SK-N-SH treated with all-trans-retinoic acid at 6 μM for 48 hours (cell line): ENCODE measurements around the gene ABCA13.

ENCODE experiments used
- ATAC-seq: fragments of 200-7000 bp; cut with Tn5 transposase; 3 replicates; pipeline ENCODE4 v1.9.1; 2020; ENCODE audit warnings: mild to moderate bottlenecking, moderate library complexity
- ARNTL ChIP-seq: fragments of 450-650 bp; formaldehyde crosslinking; IDR thresholded peaks from 2 replicates; pipeline ENCODE4 v1.5.0; 2020; ENCODE audit warnings: low read depth, mild to moderate bottlenecking, moderate library complexity, borderline replicate concordance
- BACH2 ChIP-seq: fragments of 250-450 bp; sonication (Bioruptor Pico); IDR thresholded peaks from 2 replicates; pipeline ENCODE4 v1.9.0; 2021; ENCODE audit warnings: mild to moderate bottlenecking, borderline replicate concordance
- ESRRG ChIP-seq: fragments of 250-450 bp; sonication (Bioruptor Pico); IDR thresholded peaks from 2 replicates; pipeline ENCODE4 v1.6.1; 2021; ENCODE audit warnings: mild to moderate bottlenecking
- GLIS3 ChIP-seq: fragments of 250-450 bp; sonication (Bioruptor Pico); IDR thresholded peaks from 2 replicates; pipeline ENCODE4 v1.5.0; 2020; ENCODE audit warnings: mild to moderate bottlenecking, moderate library complexity
- OSR1 ChIP-seq: fragments of 250-450 bp; sonication (Bioruptor Pico); IDR thresholded peaks from 2 replicates; pipeline ENCODE4 v1.8.0; 2022; ENCODE audit warnings: moderate library complexity, mild to moderate bottlenecking, inconsistent platforms
- PPARA ChIP-seq: fragments of 250-450 bp; sonication (Bioruptor Pico); IDR thresholded peaks from 2 replicates; pipeline ENCODE4 v1.5.0; 2020; ENCODE audit warnings: mild to moderate bottlenecking, borderline replicate concordance
- RARB ChIP-seq: fragments of 250-450 bp; sonication (Bioruptor Pico); IDR thresholded peaks from 2 replicates; pipeline ENCODE4 v1.8.0; 2021; ENCODE audit warnings: mild to moderate bottlenecking, moderate library complexity
- SNAI2 ChIP-seq: fragments of 250-450 bp; sonication (Bioruptor Pico); IDR thresholded peaks from 2 replicates; pipeline ENCODE4 v1.5.0; 2020; ENCODE audit warnings: mild to moderate bottlenecking, moderate library complexity
- TCF4 ChIP-seq: fragments of 250-450 bp; sonication (Bioruptor Pico); IDR thresholded peaks from 2 replicates; pipeline ENCODE4 v1.8.0; 2021; ENCODE audit warnings: mild to moderate bottlenecking, moderate library complexity, borderline replicate concordance
- TOX ChIP-seq: fragments of 250-450 bp; sonication (Bioruptor Pico); IDR thresholded peaks from 2 replicates; pipeline ENCODE4 v1.8.0; 2021; ENCODE audit warnings: mild to moderate bottlenecking, moderate library complexity, borderline replicate concordance
- ZC3H10 ChIP-seq: fragments of 250-450 bp; sonication (Bioruptor Pico); IDR thresholded peaks from 2 replicates; pipeline ENCODE4 v1.5.1; 2021; ENCODE audit warnings: mild to moderate bottlenecking, moderate library complexity
- ZFP3 ChIP-seq: fragments of 250-450 bp; sonication (Bioruptor Pico); IDR thresholded peaks from 2 replicates; pipeline ENCODE4 v1.5.0; 2020; ENCODE audit warnings: mild to moderate bottlenecking, moderate library complexity
- ZFP30 ChIP-seq: fragments of 450-650 bp; formaldehyde crosslinking; IDR thresholded peaks from 2 replicates; pipeline ENCODE4 v1.5.0; 2022; ENCODE audit warnings: mild to moderate bottlenecking, moderate library complexity
- ZNF565 ChIP-seq: fragments of 450-650 bp; formaldehyde crosslinking; conservative IDR thresholded peaks from 2 replicates; pipeline ENCODE4 v1.5.0; 2020; ENCODE audit warnings: low read depth, mild to moderate bottlenecking, moderate library complexity
- ZNF70 ChIP-seq: fragments of 450-650 bp; formaldehyde crosslinking; IDR thresholded peaks from 2 replicates; pipeline ENCODE4 v1.5.0; 2020; ENCODE audit warnings: mild to moderate bottlenecking, moderate library complexity
- TF ChIP-seq, protein P1 (sequence below): fragments of 250-450 bp; sonication (Bioruptor Pico); IDR thresholded peaks from 2 replicates; pipeline ENCODE4 v1.5.1; 2021; ENCODE audit warnings: mild to moderate bottlenecking, moderate library complexity
- TF ChIP-seq, protein P2 (sequence below): fragments of 250-450 bp; sonication (Bioruptor Pico); IDR thresholded peaks from 2 replicates; pipeline ENCODE4 v1.5.1; 2020; ENCODE audit warnings: low read depth, mild to moderate bottlenecking, moderate library complexity
- TF ChIP-seq, protein P3 (sequence below): fragments of 250-450 bp; sonication (Bioruptor Pico); IDR thresholded peaks from 2 replicates; pipeline ENCODE4 v1.8.0; 2020; ENCODE audit warnings: mild to moderate bottlenecking, moderate library complexity, borderline replicate concordance
- TF ChIP-seq, protein P4 (sequence below): fragments of 250-450 bp; sonication (Bioruptor Pico); IDR thresholded peaks from 2 replicates; pipeline ENCODE4 v1.8.0; 2021; ENCODE audit warnings: low read depth, mild to moderate bottlenecking, moderate library complexity, borderline replicate concordance
- TF ChIP-seq, protein P5 (sequence below): fragments of 250-450 bp; sonication (Bioruptor Pico); IDR thresholded peaks from 2 replicates; pipeline ENCODE4 v1.5.0; 2020; ENCODE audit warnings: mild to moderate bottlenecking, moderate library complexity

ABCA13 gene

DNA sequence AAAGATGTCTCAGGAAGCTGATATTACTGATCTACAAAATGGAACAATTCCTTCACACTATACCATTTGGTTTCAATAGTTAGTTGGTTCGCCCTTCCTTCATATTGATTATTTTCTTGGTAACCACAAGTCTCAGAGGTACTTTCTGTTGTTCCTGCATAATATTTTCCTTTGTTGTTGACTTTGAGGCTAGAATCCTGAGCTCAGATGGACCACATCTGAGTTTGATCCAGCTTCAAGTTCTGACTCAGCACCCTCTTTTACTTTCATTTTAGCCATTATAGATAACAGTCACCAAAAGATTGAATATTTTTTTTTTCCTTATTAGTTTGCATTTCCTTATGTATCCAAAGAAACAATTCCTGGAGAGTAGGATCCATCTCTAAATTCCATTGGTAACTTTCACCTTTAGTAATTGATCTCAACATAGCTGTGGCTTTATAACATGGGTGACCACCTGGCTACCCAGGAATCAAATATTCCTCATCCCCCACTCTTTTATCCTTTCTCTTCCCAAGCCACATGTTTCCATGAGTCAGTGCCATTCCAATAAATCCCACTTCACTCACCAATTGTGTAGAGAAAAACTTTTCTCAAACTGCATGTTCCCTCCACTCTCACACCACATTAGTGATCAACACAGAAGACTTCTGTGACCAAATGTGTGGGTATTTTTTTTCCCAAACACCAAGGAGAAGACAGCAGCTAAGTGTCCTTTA lies 9.7 kb upstream of the ABCA13 start (continued):
- TF ChIP-seq, protein P1, sequence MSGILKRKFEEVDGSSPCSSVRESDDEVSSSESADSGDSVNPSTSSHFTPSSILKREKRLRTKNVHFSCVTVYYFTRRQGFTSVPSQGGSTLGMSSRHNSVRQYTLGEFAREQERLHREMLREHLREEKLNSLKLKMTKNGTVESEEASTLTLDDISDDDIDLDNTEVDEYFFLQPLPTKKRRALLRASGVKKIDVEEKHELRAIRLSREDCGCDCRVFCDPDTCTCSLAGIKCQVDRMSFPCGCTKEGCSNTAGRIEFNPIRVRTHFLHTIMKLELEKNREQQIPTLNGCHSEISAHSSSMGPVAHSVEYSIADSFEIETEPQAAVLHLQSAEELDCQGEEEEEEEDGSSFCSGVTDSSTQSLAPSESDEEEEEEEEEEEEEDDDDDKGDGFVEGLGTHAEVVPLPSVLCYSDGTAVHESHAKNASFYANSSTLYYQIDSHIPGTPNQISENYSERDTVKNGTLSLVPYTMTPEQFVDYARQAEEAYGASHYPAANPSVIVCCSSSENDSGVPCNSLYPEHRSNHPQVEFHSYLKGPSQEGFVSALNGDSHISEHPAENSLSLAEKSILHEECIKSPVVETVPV (CRISPR knock-in tag): no peak
- no peak for TF ChIP-seq ZC3H10 (CRISPR knock-in tag)

DNA sequence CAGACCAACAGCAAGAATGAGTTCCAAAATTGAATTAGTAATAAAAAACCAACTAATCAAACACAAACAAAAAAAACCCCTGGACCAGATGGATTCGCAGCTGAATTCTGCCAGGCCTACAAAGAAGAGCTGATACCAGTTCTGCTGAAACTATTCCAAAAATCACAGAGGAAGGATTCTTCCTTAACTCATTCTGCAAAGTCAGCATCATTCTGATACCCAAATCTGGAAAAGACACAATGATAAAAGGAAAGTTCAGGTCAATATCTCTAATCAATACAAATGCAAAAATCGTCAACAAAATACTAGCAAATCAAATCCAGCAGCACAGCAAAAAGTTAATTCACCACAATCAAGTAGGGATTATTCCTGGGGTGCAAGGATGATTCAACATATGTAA lies 6.1 kb upstream of the ABCA13 start:
- no peak for ATAC-seq
- TF ChIP-seq BACH2: no peak
- no peak for TF ChIP-seq ZNF70 (CRISPR knock-in tag)
- no peak for TF ChIP-seq ESRRG (CRISPR knock-in tag)
- TF ChIP-seq, protein P2, sequence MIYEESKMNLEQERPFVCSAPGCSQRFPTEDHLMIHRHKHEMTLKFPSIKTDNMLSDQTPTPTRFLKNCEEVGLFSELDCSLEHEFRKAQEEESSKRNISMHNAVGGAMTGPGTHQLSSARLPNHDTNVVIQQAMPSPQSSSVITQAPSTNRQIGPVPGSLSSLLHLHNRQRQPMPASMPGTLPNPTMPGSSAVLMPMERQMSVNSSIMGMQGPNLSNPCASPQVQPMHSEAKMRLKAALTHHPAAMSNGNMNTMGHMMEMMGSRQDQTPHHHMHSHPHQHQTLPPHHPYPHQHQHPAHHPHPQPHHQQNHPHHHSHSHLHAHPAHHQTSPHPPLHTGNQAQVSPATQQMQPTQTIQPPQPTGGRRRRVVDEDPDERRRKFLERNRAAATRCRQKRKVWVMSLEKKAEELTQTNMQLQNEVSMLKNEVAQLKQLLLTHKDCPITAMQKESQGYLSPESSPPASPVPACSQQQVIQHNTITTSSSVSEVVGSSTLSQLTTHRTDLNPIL (CRISPR knock-in tag): no peak
- TF ChIP-seq, protein P3, sequence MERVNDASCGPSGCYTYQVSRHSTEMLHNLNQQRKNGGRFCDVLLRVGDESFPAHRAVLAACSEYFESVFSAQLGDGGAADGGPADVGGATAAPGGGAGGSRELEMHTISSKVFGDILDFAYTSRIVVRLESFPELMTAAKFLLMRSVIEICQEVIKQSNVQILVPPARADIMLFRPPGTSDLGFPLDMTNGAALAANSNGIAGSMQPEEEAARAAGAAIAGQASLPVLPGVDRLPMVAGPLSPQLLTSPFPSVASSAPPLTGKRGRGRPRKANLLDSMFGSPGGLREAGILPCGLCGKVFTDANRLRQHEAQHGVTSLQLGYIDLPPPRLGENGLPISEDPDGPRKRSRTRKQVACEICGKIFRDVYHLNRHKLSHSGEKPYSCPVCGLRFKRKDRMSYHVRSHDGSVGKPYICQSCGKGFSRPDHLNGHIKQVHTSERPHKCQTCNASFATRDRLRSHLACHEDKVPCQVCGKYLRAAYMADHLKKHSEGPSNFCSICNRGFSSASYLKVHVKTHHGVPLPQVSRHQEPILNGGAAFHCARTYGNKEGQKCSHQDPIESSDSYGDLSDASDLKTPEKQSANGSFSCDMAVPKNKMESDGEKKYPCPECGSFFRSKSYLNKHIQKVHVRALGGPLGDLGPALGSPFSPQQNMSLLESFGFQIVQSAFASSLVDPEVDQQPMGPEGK: no peak
- TF ChIP-seq, protein P4, sequence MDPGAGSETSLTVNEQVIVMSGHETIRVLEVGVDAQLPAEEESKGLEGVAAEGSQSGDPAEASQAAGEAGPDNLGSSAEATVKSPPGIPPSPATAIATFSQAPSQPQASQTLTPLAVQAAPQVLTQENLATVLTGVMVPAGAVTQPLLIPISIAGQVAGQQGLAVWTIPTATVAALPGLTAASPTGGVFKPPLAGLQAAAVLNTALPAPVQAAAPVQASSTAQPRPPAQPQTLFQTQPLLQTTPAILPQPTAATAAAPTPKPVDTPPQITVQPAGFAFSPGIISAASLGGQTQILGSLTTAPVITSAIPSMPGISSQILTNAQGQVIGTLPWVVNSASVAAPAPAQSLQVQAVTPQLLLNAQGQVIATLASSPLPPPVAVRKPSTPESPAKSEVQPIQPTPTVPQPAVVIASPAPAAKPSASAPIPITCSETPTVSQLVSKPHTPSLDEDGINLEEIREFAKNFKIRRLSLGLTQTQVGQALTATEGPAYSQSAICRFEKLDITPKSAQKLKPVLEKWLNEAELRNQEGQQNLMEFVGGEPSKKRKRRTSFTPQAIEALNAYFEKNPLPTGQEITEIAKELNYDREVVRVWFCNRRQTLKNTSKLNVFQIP (CRISPR knock-in tag): no peak
- TF ChIP-seq RARB (CRISPR knock-in tag): no peak
- no peak for TF ChIP-seq GLIS3
- no peak for TF ChIP-seq ZFP30 (CRISPR knock-in tag)
- TF ChIP-seq ZC3H10 (CRISPR knock-in tag): no peak
- no peak for TF ChIP-seq SNAI2 (CRISPR knock-in tag)
- no peak for TF ChIP-seq PPARA (CRISPR knock-in tag)
- TF ChIP-seq, protein P5, sequence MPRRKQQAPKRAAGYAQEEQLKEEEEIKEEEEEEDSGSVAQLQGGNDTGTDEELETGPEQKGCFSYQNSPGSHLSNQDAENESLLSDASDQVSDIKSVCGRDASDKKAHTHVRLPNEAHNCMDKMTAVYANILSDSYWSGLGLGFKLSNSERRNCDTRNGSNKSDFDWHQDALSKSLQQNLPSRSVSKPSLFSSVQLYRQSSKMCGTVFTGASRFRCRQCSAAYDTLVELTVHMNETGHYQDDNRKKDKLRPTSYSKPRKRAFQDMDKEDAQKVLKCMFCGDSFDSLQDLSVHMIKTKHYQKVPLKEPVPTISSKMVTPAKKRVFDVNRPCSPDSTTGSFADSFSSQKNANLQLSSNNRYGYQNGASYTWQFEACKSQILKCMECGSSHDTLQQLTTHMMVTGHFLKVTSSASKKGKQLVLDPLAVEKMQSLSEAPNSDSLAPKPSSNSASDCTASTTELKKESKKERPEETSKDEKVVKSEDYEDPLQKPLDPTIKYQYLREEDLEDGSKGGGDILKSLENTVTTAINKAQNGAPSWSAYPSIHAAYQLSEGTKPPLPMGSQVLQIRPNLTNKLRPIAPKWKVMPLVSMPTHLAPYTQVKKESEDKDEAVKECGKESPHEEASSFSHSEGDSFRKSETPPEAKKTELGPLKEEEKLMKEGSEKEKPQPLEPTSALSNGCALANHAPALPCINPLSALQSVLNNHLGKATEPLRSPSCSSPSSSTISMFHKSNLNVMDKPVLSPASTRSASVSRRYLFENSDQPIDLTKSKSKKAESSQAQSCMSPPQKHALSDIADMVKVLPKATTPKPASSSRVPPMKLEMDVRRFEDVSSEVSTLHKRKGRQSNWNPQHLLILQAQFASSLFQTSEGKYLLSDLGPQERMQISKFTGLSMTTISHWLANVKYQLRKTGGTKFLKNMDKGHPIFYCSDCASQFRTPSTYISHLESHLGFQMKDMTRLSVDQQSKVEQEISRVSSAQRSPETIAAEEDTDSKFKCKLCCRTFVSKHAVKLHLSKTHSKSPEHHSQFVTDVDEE (CRISPR knock-in tag): no peak
- TF ChIP-seq ZFP3 (CRISPR knock-in tag): no peak
- TF ChIP-seq ZNF565: no peak
- TF ChIP-seq ARNTL (CRISPR knock-in tag): no peak
- TF ChIP-seq, protein P1 (CRISPR knock-in tag): no peak
- no peak for TF ChIP-seq OSR1
- TF ChIP-seq TCF4 (CRISPR knock-in tag): no peak

DNA sequence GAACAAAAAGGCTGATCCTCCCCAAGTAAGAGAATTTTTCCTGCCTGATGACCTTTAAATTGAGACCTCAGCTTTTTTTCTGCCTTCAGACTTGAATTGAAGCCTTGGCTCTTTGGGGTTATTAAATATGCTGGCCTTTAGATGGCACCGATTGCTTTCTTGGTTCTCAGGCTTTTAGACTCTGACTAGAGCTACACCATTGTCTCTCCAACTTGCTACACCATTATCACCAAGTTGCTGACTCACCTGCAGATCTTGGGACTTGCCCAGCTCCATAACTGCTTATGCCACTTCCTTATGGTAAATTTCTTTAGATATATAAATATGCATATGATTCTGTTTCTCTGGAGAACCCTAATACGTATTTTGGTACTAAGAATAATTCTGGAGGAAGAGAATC lies 3.1 kb upstream of the ABCA13 start:
- ATAC-seq: no peak
- TF ChIP-seq GLIS3 (no peak), ARNTL (CRISPR knock-in tag) (no peak), TOX (CRISPR knock-in tag) (no peak), ZC3H10 (CRISPR knock-in tag) (no peak), ESRRG (CRISPR knock-in tag) (no peak), OSR1 (no peak)
- TF ChIP-seq, protein P2 (CRISPR knock-in tag): no peak
